Activated B cell treated with CpG ODN at 0.5 μM for 24 hours (primary cell): ENCODE measurements around the gene PRELID2. TPM values are rescaled to one million over a fixed set of nuclear protein-coding genes. Genes with fewer than 3 reads are reported as not detected.

ENCODE experiments used
- ATAC-seq: fragments of 200-7000 bp; cut with Tn5 transposase; one replicate; pipeline ENCODE4 v1.10.0; 2021; ENCODE audit warnings: low read depth, mild to moderate bottlenecking, moderate library complexity
- CTCF ChIA-PET: fragments of 350-600 bp; sonication (Branson Sonifier 250); formaldehyde crosslinking; loops from one replicate; lab custom pipeline; 2021; ENCODE audit warnings: antibody characterized with exemption; lab: Charles Lee
- POLR2A ChIA-PET: fragments of 350-600 bp; sonication (Branson Sonifier 250); formaldehyde crosslinking; loops from one replicate; lab custom pipeline; 2021; ENCODE audit warnings: antibody characterized with exemption; lab: Charles Lee
- DNase-seq: peaks from one replicate; pipeline ENCODE4 v3.0.0; 2022
- H3K27ac Mint-ChIP-seq: one replicate; pipeline ENCODE4 v1.8.0; 2020; ENCODE audit warnings: mixed read lengths
- H3K27me3 Mint-ChIP-seq: one replicate; pipeline ENCODE4 v1.8.0; 2021; ENCODE audit warnings: mixed read lengths
- H3K36me3 Mint-ChIP-seq: one replicate; pipeline ENCODE4 v1.8.0; 2021; ENCODE audit warnings: low read depth, mixed read lengths
- H3K4me1 Mint-ChIP-seq: one replicate; pipeline ENCODE4 v1.8.0; 2021; ENCODE audit warnings: mixed read lengths
- H3K4me3 Mint-ChIP-seq: one replicate; pipeline ENCODE4 v1.8.0; 2020; ENCODE audit warnings: mild to moderate bottlenecking, mixed read lengths
- H3K9me3 Mint-ChIP-seq: one replicate; pipeline ENCODE4 v1.8.0; 2020; ENCODE audit warnings: mixed read lengths
- intact Hi-C: fragments of 100-400 bp; cut with micrococcal nuclease; formaldehyde crosslinking; loops from one replicate; pipeline ENCODE4 v1.15.1; 2024
- total RNA-seq: library from RNA; stranded (reverse); gene quantifications from 2 replicates; pipeline ENCODE4 v1.2.3, GENCODE V29; 2022
- TF ChIP-seq, protein P1 (sequence below): fragments of 200-600 bp; IDR thresholded peaks from one replicate; pipeline ENCODE4 v1.8.0; 2022; ENCODE audit warnings: antibody characterized with exemption, mild to moderate bottlenecking

PRELID2 gene
- total RNA-seq, 1 donor from 2014 or later: 3.3 TPM

DNA sequence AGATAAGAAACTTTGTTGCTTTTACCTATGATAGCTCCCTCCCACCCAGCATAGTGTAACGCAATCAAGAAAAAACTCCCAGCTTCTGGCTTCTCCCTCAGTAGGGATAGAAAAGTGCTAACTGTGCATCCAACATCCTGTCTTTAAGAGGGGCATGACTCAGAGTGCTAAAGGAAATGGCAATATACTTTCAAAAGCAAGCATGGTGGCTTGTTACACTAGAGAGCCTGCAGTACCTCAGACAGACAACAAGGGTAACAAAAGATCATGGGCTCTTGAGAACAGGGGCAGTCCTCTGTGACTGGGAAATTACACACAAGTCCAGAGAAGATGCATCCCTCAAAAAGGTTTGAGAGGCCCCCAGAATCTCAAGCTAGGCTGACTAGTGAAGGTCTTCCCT lies 37.8 kb downstream of the PRELID2 start:
- ChIA-PET CTCF (no interaction called here), POLR2A (no interaction called here)
- H3K4me3 Mint-ChIP-seq: no peak overlapping the region
- no peak overlapping the region for H3K27ac Mint-ChIP-seq
- DNase-seq (no peak), ATAC-seq (no peak)
- intact Hi-C loops: no loop called here
- no peaks in the 10 kb centered on the region for H3K9me3 Mint-ChIP-seq
- no peaks in the 10 kb centered on the region for H3K27me3 Mint-ChIP-seq
- no peaks in the 10 kb centered on the region for H3K36me3 Mint-ChIP-seq
- TF ChIP-seq, protein P1, sequence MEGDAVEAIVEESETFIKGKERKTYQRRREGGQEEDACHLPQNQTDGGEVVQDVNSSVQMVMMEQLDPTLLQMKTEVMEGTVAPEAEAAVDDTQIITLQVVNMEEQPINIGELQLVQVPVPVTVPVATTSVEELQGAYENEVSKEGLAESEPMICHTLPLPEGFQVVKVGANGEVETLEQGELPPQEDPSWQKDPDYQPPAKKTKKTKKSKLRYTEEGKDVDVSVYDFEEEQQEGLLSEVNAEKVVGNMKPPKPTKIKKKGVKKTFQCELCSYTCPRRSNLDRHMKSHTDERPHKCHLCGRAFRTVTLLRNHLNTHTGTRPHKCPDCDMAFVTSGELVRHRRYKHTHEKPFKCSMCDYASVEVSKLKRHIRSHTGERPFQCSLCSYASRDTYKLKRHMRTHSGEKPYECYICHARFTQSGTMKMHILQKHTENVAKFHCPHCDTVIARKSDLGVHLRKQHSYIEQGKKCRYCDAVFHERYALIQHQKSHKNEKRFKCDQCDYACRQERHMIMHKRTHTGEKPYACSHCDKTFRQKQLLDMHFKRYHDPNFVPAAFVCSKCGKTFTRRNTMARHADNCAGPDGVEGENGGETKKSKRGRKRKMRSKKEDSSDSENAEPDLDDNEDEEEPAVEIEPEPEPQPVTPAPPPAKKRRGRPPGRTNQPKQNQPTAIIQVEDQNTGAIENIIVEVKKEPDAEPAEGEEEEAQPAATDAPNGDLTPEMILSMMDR: no peak
- no peaks in the 10 kb centered on the region for H3K4me1 Mint-ChIP-seq

DNA sequence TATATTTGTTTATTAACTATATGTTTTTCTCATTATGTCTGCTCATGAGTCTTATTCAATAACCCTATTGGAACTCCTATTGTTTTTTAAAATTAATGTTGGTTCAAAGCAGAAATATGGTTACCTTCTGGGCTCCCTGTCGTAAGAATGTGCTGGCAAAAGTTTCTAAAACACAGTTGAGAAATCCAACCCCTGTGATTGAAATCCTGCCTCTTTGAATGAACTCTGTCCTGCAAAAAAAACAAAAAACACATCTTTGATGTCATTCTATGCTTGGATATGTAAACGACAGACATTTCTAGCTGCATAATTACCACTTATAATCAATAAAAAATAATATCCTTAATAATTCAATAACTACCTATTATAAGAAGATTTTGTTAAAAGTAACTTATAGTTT lies 38.8 kb downstream of the PRELID2 start:
- ATAC-seq: no peak
- H3K4me3 Mint-ChIP-seq: no peak overlapping the region
- no peaks in the 10 kb centered on the region for H3K9me3 Mint-ChIP-seq
- H3K4me1 Mint-ChIP-seq: no peaks in the 10 kb centered on the region
- ChIA-PET POLR2A (no interaction called here), CTCF (no interaction called here)
- no peak for DNase-seq
- H3K27ac Mint-ChIP-seq: no peak overlapping the region
- intact Hi-C loops: no loop called here
- no peaks in the 10 kb centered on the region for H3K36me3 Mint-ChIP-seq
- H3K27me3 Mint-ChIP-seq: no peaks in the 10 kb centered on the region
- TF ChIP-seq, protein P1: no peak

DNA sequence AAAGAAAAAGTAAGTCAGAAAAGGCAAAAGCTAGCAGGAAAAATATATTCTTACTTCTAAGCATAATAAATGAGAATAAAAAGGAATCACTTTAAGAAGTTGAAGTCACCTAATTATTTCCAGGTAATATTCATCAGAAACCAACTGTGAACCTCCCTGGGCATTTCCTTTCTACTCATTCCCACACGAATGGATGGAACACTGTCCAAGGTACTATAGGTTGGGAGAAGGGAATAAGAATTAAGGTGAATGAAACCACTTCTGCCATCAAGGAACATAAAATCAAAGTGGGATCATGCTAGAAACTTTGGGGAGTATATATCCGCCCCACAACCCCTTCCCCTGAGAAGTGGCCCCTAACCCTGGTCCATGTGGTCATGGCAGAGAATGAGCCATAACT lies 41.6 kb downstream of the PRELID2 start:
- intact Hi-C loops: no loop called here
- ATAC-seq: no peak
- no peak for DNase-seq
- H3K4me3 Mint-ChIP-seq: no peak overlapping the region
- ChIA-PET POLR2A (no interaction called here), CTCF (no interaction called here)
- no peak overlapping the region for H3K27ac Mint-ChIP-seq
- TF ChIP-seq, protein P1: no peak
- no peaks in the 10 kb centered on the region for H3K9me3 Mint-ChIP-seq
- no peaks in the 10 kb centered on the region for H3K27me3 Mint-ChIP-seq
- H3K4me1 Mint-ChIP-seq: no peaks in the 10 kb centered on the region
- H3K36me3 Mint-ChIP-seq: no peaks in the 10 kb centered on the region

DNA sequence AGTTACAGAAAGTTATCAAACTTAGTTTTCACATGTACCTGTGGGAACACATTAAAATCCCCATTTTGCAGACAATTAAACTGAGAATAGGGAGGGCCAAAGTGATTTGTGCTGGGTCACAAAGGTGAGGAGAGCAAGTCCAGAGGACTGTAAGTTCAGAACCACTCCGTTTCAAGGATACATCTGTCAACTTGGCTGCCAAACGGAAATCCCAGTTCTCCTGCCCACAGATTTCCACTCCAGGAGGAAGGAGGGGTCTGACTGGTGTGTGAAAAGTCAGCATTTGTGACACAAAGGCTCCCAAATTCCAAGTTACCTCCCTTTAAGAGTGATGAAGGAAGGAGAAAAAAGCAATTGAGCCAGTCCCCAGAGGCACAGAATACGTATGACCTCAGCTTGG lies 42.3 kb downstream of the PRELID2 start:
- CTCF ChIA-PET: no interaction called here
- Mint-ChIP-seq H3K4me1 (no peaks in the 10 kb centered on the region), H3K4me3 (no peak overlapping the region), H3K9me3 (no peaks in the 10 kb centered on the region), H3K27ac (no peak overlapping the region), H3K36me3 (no peaks in the 10 kb centered on the region), H3K27me3 (no peaks in the 10 kb centered on the region)
- POLR2A ChIA-PET: no interaction called here
- no peak for ATAC-seq
- no peak for DNase-seq
- intact Hi-C loops: no loop called here
- TF ChIP-seq, protein P1: no peak

DNA sequence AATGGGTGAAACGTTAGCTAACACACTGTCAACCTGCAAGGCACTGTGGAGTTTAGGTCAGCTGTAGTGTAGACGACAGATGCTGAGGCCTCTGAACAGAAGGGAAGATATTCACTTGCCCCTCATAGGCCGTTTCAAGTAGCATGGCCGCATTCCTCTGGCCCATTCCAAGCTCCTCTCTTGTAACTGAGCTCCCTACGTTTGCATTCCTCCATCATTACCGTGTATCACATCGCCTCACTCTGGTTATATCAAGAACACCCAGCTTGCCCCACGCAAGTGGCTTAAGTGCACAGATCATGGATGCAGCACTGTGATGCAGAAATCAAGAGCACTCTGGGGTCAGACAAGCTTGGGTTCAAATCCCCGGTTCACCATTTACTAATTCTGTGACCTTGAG lies 43.3 kb downstream of the PRELID2 start:
- H3K4me1 Mint-ChIP-seq: no peaks in the 10 kb centered on the region
- no peak overlapping the region for H3K4me3 Mint-ChIP-seq
- no peaks in the 10 kb centered on the region for H3K36me3 Mint-ChIP-seq
- TF ChIP-seq, protein P1: no peak
- no peaks in the 10 kb centered on the region for H3K27me3 Mint-ChIP-seq
- CTCF ChIA-PET: no interaction called here
- POLR2A ChIA-PET: interaction anchor here (0.5 kb wide), 1 partner anchor 25 kb away, joined by 3 read pairs; no protein-coding TSS in a partner anchor
- H3K27ac Mint-ChIP-seq: no peak overlapping the region
- intact Hi-C loops: no loop called here
- ATAC-seq (no peak), DNase-seq (no peak)
- H3K9me3 Mint-ChIP-seq: no peaks in the 10 kb centered on the region
